Measurements from ENCODE around the gene CNGB1. TPM values are rescaled to one million over a fixed set of nuclear protein-coding genes. Genes with fewer than 3 reads are reported as not detected.

CNGB1 gene
- total and polyA plus RNA-seq, 2 of the 13 experiments (the other 11 are each of a cell fraction or from before 2014, with no cell fraction given): 0.02 to 0.15 TPM

- no peak for TF ChIP-seq ARID2 (CRISPR knock-in tag; IDR thresholded peaks at IDR 0.05; ENCODE audit: borderline replicate concordance)
- TF ChIP-seq NFE2L1 (CRISPR knock-in tag; IDR thresholded peaks at IDR 0.05; ENCODE audit: borderline replicate concordance): no peak
- no peak for TF ChIP-seq PAF1 (CRISPR knock-in tag; IDR thresholded peaks at IDR 0.05)
- TF ChIP-seq LRRFIP1 (CRISPR knock-in tag; conservative IDR thresholded peaks at IDR 0.05): no peak
- no peak for TF ChIP-seq ZNF337 (CRISPR knock-in tag; IDR thresholded peaks at IDR 0.05; ENCODE audit: borderline replicate concordance, low read depth)
- no peak for TF ChIP-seq SIN3B (IDR thresholded peaks at IDR 0.05; ENCODE audit: low read length)
- TF ChIP-seq IRX3 (CRISPR knock-in tag; IDR thresholded peaks at IDR 0.05; ENCODE audit: borderline replicate concordance, low read depth): no peak
- no peak for TF ChIP-seq ZBTB1 (CRISPR knock-in tag; IDR thresholded peaks at IDR 0.05; ENCODE audit: borderline replicate concordance)
- no peak for TF ChIP-seq GLI4 (CRISPR knock-in tag; IDR thresholded peaks at IDR 0.05; ENCODE audit: borderline replicate concordance)
- TF ChIP-seq NBN (conservative IDR thresholded peaks at IDR 0.05): peak; percentile 96
- no peak for TF ChIP-seq RARG (CRISPR knock-in tag; IDR thresholded peaks at IDR 0.05; ENCODE audit: low read depth)
- no peak for TF ChIP-seq E2F1 (CRISPR knock-in tag; IDR thresholded peaks at IDR 0.05)
- no peak for TF ChIP-seq MIXL1 (CRISPR knock-in tag; IDR thresholded peaks at IDR 0.05)
- no peak for TF ChIP-seq FUBP1 (CRISPR knock-in tag; IDR thresholded peaks at IDR 0.05; ENCODE audit: borderline replicate concordance)
- TF ChIP-seq CREM (IDR thresholded peaks at IDR 0.05): no peak
- TF ChIP-seq CREM (CRISPR knock-in tag; IDR thresholded peaks at IDR 0.05): no peak
- TF ChIP-seq ZNF232 (CRISPR knock-in tag; IDR thresholded peaks at IDR 0.05; ENCODE audit: borderline replicate concordance): no peak
- TF ChIP-seq XRCC5 (optimal IDR thresholded peaks at IDR 0.05; ENCODE audit: low read length): no peak
- no peak for TF ChIP-seq ADNP (CRISPR knock-in tag; IDR thresholded peaks at IDR 0.05)
- no peak for TF ChIP-seq ZNF333 (CRISPR knock-in tag; IDR thresholded peaks at IDR 0.05; ENCODE audit: borderline replicate concordance)
- TF ChIP-seq DNMT1 (CRISPR knock-in tag; IDR thresholded peaks at IDR 0.05): no peak
- no peak for TF ChIP-seq DPF2 (CRISPR knock-in tag; IDR thresholded peaks at IDR 0.05; ENCODE audit: borderline replicate concordance, low read depth)
- no peak for TF ChIP-seq MEIS2 (CRISPR knock-in tag; IDR thresholded peaks at IDR 0.05)
- TF ChIP-seq ZNF121 (CRISPR knock-in tag; IDR thresholded peaks at IDR 0.05): no peak
- no peak for TF ChIP-seq ZNF331 (CRISPR knock-in tag; IDR thresholded peaks at IDR 0.05)
- no peak for TF ChIP-seq ZNF432 (CRISPR knock-in tag; IDR thresholded peaks at IDR 0.05; ENCODE audit: borderline replicate concordance)
Observed at GRCh38 chr16:57912529-57913260, 58.2 kb downstream of the CNGB1 start (continued).

Measured in HepG2 (cell line).